DOHH2 (cell line): ENCODE measurements around the gene KCNK17.

Experiments
- EZH2phosphoT487 ChIP-seq: fragments of 200-600 bp; sonication (generic); IDR thresholded peaks from 2 replicates; pipeline ENCODE4 v1.6.1; 2017; ENCODE audit warnings: borderline replicate concordance, mild to moderate bottlenecking, antibody characterized with exemption, low read length, moderate library complexity, mixed read lengths
- TF ChIP-seq, protein P1 (sequence below): fragments of 200-600 bp; sonication (generic); IDR thresholded peaks from one replicate; pipeline ENCODE4 v1.5.1; 2014; ENCODE audit warnings: antibody characterized with exemption, mild to moderate bottlenecking, low read depth, low read length; ENCODE audit not compliant: poor library complexity, severe bottlenecking

- TF ChIP-seq, protein P1, sequence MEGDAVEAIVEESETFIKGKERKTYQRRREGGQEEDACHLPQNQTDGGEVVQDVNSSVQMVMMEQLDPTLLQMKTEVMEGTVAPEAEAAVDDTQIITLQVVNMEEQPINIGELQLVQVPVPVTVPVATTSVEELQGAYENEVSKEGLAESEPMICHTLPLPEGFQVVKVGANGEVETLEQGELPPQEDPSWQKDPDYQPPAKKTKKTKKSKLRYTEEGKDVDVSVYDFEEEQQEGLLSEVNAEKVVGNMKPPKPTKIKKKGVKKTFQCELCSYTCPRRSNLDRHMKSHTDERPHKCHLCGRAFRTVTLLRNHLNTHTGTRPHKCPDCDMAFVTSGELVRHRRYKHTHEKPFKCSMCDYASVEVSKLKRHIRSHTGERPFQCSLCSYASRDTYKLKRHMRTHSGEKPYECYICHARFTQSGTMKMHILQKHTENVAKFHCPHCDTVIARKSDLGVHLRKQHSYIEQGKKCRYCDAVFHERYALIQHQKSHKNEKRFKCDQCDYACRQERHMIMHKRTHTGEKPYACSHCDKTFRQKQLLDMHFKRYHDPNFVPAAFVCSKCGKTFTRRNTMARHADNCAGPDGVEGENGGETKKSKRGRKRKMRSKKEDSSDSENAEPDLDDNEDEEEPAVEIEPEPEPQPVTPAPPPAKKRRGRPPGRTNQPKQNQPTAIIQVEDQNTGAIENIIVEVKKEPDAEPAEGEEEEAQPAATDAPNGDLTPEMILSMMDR, result no peak
- no peak for TF ChIP-seq EZH2phosphoT487
Observed at GRCh38 chr6:39338397-39338796, 24.2 kb upstream of the KCNK17 start.
